Measurements from ENCODE around the gene ZDHHC7.
"Not testable (repeated sequence)": the region's sequence is repeated elsewhere in the genome, so short reads cannot be mapped to it uniquely, and the experiment has no call there.

The ZDHHC7 gene, protein sequence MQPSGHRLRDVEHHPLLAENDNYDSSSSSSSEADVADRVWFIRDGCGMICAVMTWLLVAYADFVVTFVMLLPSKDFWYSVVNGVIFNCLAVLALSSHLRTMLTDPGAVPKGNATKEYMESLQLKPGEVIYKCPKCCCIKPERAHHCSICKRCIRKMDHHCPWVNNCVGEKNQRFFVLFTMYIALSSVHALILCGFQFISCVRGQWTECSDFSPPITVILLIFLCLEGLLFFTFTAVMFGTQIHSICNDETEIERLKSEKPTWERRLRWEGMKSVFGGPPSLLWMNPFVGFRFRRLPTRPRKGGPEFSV

DNA sequence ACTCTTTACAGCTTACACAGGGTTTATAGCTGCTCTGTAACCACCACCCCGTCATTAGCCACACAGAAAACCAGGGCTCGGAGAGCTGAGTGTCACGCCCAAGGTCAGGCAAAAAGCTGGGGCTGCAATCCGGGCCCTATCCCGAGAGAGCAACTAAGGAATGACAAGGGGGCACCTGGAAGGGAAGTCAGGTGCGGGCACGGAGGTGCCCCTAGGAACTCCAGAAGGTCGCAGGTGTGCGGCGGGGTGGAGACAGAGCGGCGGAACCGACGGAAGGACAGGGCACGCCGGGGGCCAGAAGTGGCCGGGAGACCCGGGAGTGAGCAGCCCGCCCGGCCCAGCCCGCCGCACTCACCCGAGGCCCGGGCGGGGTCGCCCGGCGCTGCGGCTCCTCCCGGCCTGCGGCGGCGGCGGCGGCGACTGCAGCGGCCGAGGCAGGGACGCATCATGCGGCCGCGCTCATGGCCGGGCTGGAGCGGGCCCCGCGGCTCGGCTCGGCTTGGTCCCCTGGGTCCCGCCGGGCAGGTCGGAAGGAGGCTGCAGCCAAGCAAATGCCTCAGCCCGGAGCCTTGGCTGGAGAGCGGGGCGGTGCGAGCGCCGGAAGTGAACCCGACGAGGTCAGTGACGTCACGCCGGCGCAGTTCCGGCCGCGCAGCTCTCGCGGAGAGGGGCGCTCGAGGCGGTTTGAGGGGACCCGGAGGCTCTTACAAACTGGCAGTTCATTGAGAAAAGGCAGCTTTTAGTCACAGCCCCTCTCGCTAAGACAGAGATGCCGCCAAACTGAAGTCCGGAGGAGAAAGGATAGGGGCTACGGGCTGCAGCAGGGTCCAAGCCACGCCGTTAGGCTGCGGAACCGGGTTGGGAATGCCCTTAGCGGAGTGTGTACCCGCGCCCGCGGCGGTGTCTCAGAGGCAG, at the start of gene ZDHHC7:
Gene ZDHHC7, minus strand, starts transcription at position 605 of the 915 bp plus-strand sequence. CDS start 20,917 bp downstream, outside the sequence.
- peak; percentile 61 for DNase-seq

DNA sequence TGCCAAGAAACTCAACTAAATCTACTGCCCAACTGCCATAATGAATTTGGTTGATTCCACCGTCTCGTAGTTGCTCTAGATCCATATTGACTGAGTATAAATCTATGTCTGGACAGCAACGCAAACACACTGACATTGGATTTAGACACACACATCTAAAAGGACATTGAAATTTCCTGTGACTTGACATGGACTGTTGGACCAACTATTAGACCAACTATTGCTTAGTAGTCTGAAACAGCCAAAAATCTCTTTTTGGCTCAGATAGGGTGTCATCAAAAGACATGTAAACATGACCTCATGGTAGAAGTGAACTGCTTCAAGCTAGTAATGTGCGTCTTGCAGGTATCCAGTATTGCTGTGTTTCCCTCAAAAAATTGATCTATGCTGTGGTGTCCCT, 47.6 kb upstream of the ZDHHC7 start:
- DNase-seq = no peak

DNA sequence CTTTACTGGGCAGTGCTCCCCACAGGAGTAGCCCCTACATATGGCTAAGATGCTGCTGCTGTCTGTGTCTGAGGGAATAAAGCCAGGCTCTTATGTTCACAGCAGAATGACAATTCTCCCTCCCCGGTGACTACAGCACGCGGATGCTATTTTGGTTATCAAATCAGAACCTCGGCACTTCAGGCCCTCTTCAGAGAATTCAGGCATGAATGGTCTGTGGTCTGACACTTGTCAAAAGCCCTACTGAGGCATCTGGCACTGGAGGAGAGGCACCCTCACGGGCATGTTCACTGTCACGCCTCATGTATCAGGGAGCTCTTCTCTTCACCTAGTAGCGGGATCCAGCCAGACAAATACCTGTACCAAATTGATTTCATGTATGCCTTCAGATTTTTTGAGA, 46.6 kb upstream of the ZDHHC7 start:
- no peak for DNase-seq

DNA sequence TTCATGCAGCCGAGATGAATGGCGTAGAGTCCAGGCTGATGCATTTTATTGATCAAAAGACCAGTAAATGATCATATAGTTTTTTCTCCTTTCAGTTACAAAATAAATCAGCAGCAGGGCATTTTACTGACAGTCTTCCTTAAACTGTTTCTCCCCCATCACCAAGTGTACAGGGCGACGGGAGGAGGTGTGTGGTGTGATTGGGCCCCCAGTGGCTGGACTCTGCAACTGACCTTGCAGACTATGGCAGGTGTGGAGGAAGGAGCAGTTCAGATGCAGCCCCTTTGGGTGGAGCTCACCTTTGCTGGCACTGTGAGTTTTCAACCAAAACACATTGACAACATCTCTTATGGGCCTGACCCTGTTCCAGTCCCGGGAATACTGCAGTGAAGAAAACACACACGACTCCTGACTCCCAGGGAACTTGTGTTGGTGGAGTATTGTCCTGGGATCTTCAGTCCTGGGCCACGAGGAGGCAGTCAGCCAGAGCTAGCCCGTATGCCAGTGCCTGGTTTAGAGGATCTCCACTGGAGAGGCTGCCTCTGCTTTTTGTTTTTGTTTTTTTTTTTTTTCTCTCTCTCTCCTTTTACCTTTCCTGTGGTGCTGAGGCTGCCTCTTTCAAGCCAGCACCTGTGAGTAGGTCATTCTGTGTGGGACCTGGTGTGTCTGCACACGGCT, 46.0 kb upstream of the ZDHHC7 start:
- no peak for DNase-seq

DNA sequence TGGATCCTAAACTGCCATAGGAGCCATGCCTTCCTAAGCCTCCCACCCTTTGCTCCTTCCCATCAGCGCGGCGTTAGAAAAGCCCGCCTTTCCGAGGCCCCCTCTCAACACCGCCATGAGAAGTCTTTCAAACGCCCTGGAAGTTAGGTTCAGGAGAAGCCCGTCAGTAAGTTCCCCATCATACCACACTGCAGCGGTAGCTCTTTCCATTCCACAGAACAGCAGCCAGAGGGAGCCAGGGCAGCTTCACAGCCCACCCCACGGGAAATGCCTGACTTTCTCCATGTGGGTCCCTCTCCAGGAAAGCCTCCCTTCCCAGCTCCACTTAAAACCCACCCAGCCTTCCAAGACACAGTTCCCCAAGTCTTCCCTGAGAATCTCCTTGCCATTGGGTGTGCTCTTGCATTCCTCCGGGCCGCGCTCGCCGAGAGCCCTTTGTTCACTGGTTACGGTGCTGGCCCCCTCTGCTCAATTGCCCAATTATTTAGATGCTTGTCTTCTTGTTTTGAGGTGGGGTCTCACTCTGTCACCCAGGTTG, 44.9 kb upstream of the ZDHHC7 start:
- no peak for DNase-seq

DNA sequence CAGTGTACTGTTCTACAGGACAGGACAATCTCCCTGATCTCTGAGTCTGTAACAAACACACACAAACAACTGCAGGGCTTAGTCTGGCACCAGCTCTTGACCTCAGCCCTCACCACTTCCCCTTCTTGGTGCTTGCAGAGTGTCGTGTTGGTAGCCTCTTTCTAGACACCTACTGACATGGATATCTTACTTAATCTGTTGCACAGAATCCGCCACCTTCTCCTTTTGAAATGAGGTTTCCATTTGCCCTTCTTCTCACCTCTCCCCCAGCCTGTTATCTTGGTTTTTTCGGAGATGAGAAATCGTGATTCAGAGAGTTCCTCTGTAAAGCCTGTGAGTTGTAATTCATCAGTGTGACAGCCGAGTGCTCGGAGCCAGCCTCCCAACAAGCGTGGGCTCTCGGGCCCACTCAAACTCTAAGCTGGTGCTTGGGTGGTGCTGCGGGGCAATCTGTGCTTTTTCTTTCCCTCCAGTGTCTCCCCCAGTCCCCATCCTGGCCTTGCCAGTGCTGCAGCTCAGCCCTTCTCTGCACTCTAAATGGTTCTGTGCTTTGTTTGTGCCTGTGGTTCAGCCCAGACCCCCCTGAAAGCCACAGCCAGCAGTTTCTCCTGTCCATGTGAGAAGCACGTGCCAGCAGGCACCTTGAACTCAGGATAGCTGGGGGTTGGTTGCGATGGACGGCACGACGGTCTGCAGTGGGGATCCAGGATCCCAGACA, 44.3 kb upstream of the ZDHHC7 start:
- DNase-seq = no peak

DNA sequence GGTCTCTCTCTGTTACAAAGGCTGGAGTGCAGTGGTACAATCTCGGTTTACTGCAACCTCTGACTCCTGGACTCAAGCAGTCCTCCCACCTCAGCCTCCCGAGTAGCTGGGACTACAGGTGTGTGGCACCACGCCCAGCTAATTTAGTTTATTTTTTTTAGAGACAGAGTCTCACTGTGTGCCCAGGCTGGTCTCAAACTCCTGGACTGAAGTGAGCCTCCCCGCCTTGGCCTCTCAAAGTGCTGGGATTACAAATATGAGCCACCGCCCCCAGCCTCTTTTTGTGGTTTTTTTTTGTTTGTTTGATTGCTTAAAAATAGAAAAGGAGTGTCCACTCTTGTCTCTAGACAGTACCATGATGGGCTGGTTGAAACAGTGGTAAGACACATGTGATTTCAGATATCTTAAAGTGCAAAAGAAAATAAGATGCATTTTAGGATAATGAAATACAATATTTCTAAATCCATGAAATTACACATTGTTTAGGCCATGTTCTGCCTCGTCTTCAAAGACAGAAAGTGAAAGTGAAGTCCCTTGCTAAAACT, 43.7 kb upstream of the ZDHHC7 start:
- no peak for DNase-seq

DNA sequence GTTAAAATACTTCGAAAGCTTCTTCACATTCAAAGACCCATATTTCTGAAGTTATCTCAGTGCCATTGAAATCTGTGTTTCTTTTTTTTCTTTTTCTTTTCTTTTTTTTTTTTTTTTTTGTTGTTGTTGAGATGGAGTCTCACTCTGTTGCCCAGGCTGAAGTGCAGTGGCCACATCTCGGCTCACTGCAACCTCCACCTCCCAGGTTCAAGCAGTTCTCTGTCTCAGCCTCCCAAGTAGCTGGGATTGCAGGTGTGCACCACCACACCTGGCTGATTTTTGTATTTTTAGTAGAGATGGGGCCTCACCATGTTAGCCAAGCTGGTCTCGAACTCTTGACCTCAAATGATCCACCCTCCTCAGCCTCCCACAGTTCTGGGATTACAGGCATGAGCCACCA, 43.0 kb upstream of the ZDHHC7 start:
- DNase-seq = not testable (repeated sequence)

DNA sequence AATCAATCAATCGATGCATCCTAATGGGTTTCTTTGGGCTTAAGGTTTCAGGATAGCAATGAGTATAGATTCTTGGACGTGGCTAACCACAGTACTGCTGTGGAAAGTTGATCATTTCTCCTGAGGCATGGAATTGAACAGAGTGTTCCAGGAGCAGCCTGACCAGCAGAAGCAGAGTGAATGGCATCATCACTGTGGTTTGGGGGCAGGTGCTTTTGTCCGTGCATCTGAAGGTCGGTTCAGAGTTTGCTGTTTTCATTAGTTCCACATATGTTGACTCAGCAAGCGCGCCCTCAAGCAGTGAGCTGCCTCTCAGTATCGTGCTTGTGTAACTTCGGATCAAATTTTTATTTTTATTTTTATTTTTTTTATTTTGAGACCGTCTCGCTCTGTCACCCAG, 41.2 kb upstream of the ZDHHC7 start:
- DNase-seq = no peak

DNA sequence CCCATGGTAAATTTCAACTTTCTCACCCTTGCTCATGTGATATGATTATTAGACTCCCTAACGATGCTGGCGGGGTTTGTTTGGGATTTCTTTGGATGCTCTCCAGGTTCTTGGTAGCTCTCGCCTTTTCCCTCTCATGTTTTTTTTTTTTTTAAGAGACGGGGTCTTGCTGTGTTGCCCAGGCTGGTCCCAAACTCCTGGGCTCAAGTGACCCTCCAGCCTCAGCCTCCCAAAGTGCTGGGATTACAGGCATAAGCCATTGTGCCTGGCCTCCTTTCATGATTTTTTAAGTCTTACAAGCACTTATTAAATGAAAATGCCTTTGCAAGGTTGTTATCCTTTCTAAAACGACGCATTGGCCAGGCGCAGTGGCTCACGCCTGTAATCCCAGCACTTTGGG, 40.3 kb upstream of the ZDHHC7 start:
- no peak for DNase-seq

DNA sequence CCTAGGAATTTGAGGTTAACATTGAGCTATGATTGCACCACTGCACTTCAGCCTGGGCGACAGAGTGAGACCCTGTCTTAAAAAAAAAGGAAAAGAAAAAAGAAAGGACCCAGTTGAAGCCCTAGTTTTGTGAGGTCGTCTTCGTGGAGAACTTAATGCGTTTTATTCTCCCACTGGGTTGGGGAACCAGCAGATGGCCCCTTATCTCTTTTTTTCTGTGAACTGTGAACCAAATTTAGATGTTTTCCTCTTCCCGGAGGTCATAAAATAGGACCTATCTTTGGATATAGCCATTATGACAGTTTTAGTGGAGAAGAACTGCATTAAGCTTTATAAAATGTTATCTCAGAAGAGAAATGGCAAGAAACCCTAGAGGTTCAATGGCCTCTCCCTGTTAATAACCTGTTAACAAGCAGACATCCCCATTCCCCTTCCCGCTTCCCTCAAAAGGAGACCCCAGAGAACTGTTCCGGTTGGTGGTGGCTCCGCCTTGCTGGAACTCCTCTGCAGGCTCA, 39.8 kb upstream of the ZDHHC7 start:
- DNase-seq = no peak

DNA sequence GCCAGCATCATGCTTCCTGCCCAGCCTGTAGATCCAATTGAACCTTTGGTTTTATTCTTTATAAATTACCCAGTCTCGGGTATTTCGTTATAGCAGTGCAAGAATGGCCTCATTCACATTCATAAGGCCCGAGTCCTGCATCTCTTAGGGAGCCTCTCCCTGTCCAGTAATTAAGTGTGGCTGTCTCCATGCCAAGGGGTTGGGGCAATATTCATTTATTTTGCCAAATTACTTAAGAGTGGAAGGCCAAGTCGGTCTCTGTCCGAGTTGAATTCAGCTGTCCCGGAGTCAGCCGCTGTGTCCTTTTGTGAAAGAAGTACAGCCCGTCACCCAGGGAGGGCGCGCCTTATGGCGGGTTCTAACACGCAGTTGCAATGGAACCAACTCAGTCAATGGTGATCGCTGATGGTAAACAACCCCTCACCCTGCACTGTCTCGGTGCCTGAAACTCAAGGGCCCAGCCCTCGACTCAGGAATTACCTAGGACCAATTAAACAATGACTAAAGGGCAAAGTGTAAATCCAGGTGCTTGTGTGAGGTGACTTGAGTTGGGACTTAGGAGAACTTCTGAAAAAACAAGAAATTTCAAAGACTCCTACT, 38.5 kb upstream of the ZDHHC7 start:
- no peak for DNase-seq

DNA sequence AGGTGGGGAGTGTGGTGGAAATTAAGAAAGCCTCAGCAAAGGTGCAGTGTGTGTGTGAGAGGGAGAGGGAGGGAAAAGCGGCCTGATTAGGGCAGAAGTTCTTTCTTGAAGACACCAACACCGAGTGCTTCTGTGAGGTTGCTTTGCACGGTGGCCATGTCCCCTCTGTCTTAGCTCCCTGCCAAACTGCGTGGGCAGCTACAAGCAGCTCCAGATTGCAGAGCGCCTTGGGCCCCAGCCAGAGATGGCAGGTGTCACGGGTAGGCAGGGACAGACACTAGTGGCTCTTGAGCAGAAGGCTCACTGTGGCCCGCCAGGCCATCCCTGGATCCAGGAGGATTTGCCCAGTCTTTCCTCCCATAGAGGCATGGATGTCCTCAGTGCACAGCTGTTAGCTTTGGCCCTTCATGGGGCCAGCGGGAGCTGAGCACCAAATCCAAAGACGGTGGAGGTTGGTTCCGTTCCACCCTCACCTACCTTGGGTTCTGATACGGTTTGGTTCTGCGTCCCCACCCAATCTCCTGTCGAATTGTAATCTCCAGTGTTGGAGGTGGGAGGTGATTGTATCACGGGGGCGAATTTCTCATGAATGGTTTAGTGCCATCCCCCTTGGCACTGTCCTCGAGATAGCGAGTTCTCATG, 37.7 kb upstream of the ZDHHC7 start:
- no peak for DNase-seq

DNA sequence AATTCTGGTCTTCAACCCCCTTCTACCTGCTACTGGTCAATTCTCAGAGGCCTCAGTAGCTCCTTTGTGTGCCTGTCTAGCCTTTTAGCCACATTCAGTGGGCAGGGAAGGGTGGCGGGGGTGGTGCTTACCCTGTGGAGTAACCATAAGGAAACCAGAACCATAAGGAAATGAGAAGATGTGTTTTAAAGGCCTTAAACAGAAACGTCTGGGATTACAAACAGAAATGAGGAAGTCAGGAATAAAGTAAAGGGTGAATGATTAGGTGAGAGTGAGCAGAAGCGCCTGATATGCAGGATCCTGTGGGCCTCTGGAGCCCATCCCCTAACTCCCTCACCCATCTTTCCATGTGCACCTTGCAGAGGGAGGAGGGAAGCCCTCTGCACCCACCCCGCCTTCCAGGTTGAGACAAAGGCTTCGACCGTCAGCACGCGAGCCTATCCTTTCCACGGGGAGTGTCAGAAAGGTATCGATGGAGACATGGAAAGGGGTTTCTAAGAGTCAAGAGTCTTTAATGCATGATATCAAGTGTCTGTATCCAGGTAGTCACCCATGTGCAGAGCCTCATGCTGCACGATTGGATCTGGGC, 36.6 kb upstream of the ZDHHC7 start:
- DNase-seq = no peak

DNA sequence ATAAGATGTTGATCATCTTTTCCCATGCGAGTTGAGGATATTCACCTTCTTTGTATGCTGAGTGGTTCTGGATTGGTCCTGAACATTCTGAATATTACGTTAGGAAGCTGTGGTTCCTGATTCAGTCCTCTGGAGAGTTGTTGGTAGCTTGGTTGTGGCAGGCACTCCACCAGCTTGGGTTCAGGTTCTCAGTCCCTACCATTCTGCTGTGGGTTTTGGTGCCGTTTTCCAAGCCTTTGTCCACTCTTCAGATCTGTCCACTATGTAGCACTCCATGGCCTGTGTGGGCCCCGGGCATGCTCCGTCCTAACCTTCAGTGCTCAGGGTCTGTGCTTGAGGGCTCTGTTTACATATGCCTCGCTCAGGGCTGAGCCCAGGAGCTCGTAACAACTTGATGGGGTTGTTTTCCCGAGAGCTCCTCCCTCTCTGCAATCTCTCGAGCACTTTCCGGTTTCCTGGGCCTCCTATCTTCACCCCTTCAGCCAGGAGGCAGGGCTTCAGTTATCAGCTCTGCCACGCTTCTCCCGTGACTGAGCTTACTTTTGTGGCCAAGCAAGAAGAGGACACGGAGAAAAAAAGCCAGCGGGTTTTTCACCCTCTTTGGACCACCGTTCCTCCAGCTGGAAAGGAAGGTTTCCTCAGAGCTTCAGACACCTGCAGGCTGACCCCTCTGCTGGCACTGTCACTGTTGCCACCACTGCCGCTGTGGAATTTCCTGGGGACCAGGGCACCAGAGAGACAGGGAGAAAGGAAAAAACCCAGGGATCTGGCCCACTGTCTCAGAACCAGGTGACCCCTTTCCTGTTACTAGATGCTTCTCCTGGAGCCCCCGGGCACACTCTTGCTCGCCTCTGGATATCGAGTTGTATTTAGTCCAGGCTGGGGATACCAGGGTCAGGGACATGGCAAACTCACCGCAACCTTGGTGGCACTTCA, 35.9 kb upstream of the ZDHHC7 start:
- DNase-seq = no peak

DNA sequence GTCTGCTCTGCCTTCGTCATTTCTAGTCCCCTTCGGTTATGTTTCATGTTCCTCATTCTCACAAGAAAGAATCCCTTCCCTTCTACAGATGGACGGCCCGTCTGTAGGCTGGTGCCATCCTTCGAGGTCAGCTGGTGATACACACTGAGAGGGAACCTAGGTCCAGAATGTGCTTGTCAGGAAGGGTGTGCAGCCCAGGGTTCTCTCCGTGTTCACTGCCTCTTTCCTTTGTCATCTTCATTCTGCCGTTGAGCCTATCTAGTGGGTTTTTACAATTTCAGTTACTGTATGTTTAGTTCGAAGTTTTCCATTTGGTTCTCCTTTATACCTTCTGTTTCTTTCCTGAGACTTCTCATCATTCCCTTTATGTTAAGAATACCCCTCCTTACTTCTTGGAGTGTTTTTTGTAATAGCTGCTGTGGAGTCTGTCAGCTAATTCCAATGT, 35.2 kb upstream of the ZDHHC7 start:
- DNase-seq = no peak

DNA sequence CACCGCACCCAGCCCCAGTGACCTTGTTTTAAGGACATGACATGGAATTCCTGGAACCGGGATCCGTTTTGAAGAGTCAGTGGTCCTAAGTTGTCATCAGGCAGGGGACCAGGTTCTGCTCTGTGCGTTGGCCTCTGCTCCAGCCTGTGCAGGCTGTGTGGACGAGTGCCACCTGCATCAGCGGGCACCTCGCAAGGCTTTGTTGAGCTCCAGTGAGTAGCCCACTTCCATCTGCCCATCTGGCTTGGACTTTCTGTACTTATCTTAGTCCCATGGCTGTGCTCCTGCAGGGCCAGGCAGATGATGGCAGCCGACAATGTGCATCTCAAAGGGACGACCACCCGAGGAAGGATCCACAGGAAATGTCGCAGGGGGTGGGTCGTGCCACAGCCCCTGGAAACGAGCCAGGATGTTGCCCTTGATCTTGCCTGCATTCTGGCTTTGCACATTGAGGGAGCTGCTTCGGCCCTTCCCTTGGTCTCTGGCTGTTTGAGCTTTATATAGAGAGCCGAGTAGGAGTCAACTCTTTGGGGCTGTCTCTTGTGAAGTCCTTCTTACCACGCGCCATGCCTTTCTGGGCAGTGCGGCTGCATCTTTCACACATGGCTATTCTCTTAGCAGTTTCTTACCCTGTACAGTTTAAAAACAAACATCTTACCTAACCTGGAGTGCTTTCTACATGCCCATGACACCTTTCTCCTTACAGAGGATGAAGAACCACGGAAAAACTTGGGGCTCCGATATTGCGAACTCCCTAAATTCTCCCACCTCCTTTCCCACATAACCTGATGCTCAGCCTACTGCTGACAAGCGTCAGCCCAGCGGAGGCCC, 34.5 kb upstream of the ZDHHC7 start:
- no peak for DNase-seq

DNA sequence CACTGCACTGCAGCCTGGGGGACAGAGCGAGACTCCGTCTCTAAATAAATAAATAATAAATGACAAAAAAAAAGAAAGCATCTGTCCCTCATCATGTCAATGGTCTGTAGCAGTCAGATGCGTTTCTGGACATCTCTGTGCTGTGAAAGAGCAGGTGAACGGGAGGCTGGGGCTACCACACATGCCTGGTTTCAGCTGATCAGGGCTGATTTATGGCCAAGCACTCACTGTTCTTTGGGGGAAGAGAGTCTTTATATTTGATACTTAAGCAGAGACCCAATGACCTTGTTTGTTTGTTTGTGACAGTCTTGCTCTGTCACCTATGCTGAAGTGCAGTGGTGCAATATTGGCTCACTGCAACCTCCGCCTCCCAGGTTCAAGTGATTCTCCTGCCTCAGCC, 33.7 kb upstream of the ZDHHC7 start:
- no peak for DNase-seq

DNA sequence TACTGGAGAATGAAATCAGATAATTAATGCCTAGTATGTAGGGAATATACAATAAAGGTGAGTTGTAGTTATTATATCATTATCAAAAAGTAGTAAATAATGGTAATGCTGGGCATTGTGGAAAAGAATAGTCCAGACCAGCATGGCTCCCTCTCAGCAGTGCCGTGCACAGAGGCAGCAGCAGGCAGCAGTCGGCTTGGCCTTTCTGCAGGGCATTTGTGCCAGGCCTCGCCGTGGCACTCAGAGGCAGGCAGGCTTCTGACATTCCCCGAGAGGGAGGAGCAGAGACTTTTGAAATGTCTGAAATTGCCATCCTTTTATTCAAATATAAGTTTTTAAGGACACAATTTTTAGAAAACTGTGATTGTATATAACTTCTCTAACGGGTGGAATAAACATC, 31.3 kb upstream of the ZDHHC7 start:
- no peak for DNase-seq
